Left cardiac atrium (tissue), 4 donors: ENCODE data around the gene DOCK8. TPM values are rescaled to one million over a fixed set of nuclear protein-coding genes. Genes with fewer than 3 reads are reported as not detected.

Source experiments
- ATAC-seq, 2 donors: fragments of 200-7000 bp; cut with Tn5 transposase; one replicate each; pipeline ENCODE4 v1.9.1; 2020; ENCODE audit warnings: mild to moderate bottlenecking in 2 of 2, moderate library complexity in 2 of 2
- DNase-seq: peaks from one replicate; pipeline ENCODE4 v3.0.0-alpha.2; 2020
- intact Hi-C, 2 donors: fragments of 100-400 bp; cut with DNase I; formaldehyde crosslinking; loops; one replicate each; pipeline versions ENCODE4 v1.14.1 to v1.15.1; 2022 to 2023
- total RNA-seq, 2 donors: library from RNA; stranded (reverse); fragmentation: NEBNext Ultra II Directional; extraction: Animal tissue kit (Norgen Biotek cat#: 25700); gene quantifications; one replicate each; pipeline ENCODE4 v1.2.1, GENCODE V29; 2021
- donor health status: DM: no; HTN: yes; CAD: no.
- donor health status: DM: no; HTN: yes; CAD: no; lungs with severe emphysema.
- donor health status: DM: yes; HTN: yes; CAD: no.
- donor health status: Dilated cardiomyopathy.

The DOCK8 gene
- total RNA-seq, 2 donors from 2014 or later = 5.5 to 14.9 TPM

DNA sequence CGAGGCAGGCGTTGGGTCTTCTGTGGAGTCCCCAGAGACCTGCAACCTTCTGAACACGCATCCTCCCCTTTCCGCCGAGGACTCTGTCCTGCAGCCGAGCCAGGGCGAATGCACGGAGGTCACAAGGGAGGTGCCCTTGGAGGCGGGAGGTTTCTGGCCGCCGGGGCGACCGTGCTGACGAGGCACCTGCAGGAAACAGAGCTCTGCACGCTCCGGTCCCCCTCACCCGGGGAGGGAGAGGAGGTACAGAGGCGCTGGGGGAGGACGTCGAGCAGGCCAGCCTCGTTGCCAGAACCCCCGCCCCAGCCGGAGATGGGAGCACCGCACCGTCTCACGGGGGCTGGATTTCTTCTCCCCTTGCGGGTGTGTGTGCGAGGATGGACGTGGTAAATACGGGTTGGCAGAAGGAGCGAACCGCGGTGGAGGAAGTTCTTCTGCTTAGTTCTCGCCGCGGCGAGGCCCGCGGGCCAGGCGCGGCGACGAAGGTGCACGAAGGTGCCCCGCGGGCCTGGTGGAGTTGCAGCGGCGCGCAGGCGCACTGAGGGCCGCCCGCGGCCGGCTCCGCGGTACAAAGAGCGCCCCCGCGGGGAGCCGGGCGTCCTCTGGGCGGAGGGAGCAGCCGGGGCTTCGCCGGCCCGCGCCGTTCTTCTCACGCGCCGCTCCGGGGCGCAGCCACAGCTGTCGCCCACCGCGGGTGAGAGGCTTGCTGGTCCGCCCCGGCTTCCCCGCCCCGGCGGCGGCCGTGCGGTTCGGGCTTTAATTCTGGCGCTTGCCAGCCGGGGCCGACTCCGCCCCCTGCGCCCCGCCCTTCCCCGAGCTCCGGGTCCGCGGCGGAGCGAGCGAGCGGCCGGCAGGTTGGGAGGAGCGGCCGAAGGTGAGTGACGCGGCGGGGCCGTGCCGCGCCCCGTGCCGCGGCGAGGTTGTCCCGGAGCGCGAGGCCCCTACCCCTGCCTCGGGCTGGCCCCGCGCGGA is 289.5 kb downstream of the DOCK8 start, which contains the start of gene KANK1:
Gene KANK1, plus strand, starts transcription at position 815 of the 972 bp plus-strand sequence.
- DNase-seq (peak; percentile 84), ATAC-seq (peak; percentile 89 to 90)
- intact Hi-C loops = loop anchor here in 1 of 2 donors (10.0 kb wide), 1 partner anchor 79 kb away; no protein-coding TSS in a partner anchor

- peak; percentile 42 for DNase-seq
- intact Hi-C loops = loop anchor here in 1 of 2 donors (5.0 to 10.0 kb wide), 3 partner anchors 42 to 257 kb away; no protein-coding TSS in a partner anchor
Observed at GRCh38 chr9:504921-505740, 290.5 kb downstream of the DOCK8 start.

DNA sequence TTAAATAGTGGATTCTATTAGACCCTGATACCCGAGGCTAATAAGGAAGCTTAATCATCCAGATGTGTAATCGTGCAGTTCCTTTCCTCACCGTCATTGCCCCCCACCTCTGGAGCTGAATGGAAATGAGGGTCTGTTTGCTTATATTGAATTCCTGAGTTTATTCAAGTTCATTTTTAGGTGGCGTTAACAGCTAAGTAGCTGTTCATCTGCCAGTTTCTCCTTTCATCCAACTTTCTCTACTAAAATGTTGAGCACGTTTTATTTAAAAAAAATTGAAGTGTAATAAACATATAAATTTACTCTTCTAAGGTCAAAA is 291.0 kb downstream of the DOCK8 start:
- no peak for DNase-seq
- no peak for ATAC-seq
- intact Hi-C loops = loop anchor here in 1 of 2 donors (5.0 to 10.0 kb wide), 3 partner anchors 42 to 257 kb away; no protein-coding TSS in a partner anchor

More at GRCh38 chr9:504921-505740, 290.5 kb downstream of the DOCK8 start:
- ATAC-seq = peak; percentile 34 to 55

GRCh38 chr9:506281-506680 is 291.6 kb downstream of the DOCK8 start:
- intact Hi-C loops = loop anchor here in 1 of 2 donors (5.0 to 10.0 kb wide), 3 partner anchors 41 to 256 kb away; no protein-coding TSS in a partner anchor
- DNase-seq (no peak), ATAC-seq (no peak)

DNA sequence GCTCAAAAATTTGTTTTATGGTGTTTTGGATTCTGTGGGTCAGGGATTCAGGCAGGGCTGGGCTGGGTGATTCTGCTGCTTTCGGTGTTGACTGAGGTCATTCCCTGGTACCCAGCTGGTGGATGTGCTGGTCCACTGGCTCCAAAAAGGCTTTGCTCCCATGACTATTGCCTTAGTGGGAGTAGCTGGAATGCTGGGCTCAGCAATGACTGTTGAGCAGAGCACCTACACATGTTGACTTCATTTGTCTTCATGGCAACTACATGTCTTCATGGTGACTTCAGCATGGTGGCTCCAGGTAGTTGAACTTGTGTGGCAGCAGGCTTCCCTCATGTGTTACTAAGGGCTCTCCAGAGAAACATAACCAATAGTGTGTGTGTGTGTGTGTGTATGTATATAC is 297.2 kb downstream of the DOCK8 start:
- ATAC-seq = no peak
- DNase-seq = no peak
- intact Hi-C loops = no loop called here

DNA sequence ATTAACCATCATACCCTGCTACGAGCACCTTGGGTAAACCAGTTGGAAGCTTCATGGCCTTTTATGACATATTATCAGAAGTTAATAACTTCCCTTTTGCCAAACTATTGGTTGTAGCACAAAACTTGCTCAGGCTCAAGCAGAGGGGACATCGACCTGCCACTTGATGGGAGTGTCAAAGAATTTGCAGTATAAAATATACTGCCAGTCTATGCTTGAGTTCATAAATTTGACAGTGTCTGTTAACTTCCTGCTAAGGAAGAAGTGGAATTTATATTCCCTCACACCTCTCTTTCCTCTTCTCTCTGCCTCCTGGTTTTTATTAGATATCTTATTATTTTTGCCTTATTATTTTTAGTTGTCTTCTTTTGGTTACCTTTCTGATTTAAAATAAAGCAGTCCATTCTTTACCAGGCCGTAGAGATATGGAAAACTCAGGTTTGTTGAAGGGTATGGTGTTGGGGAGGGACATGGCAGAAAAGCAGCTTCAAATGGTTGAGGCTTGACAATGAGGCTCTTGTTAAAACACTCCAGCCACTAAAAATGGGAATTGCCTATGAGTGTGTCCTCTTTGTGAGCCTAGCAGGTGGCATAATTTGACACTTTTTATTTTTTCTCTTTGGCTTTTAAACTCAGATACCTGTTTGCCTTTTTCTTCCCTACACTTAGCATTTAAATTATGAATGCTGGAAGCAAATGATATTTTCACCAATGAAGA is 298.0 kb downstream of the DOCK8 start:
- ATAC-seq = no peak
- no peak for DNase-seq

More for the DNA sequence above, 298.0 kb downstream of the DOCK8 start:
- intact Hi-C loops = no loop called here

Other genes with a start within 250 kb of the DOCK8 start
- gene WASHC1, start 185.4 kb upstream of the DOCK8 start, total RNA-seq = 10 to 100 TPM; 11.9 to 15.2 TPM
- gene FOXD4, start 96.4 kb upstream of the DOCK8 start, total RNA-seq = not detected
- 10 to 100 TPM; 15.6 to 32.2 TPM for gene ZNG1A, start 35.8 kb upstream of the DOCK8 start, total RNA-seq